GM12878 (cell line): ENCODE results near the gene YRDC. TPM values are rescaled to one million over a fixed set of nuclear protein-coding genes. Genes with fewer than 3 reads are reported as not detected.

Source experiments
- ATAC-seq: fragments of 200-7000 bp; cut with Tn5 transposase; 3 replicates; pipeline ENCODE4 v1.9.1; 2020; ENCODE audit warnings: mild to moderate bottlenecking, moderate library complexity
- BruUV-seq: library from RNA; stranded (reverse); fragments of 400-500 nt; replicated peaks from 2 replicates; lab custom pipeline; 2021; lab: Mats Ljungman, UMichigan
- CTCF ChIA-PET: fragments of 300-600 bp; sonication (Branson Sonifier 250); formaldehyde crosslinking; extraction: SDS; loops from one replicate; lab custom pipeline; 2021; ENCODE audit warnings: inconsistent platforms; lab: Yijun Ruan, JAX
- POLR2A ChIA-PET: fragments of 350-600 bp; formaldehyde crosslinking; extraction: SDS; loops from one replicate; lab custom pipeline; 2021; ENCODE audit warnings: inconsistent platforms; lab: Charles Lee
- RAD21 ChIA-PET: fragments of 300-600 bp; sonication (Branson Sonifier 250); formaldehyde crosslinking; loops from one replicate; lab custom pipeline; 2023; ENCODE audit warnings: antibody characterized with exemption; ENCODE audit not compliant: unreplicated experiment; lab: Charles Lee
- SMC1A ChIA-PET: fragments of 300-600 bp; sonication (Branson Sonifier 250); formaldehyde crosslinking; loops from one replicate; lab custom pipeline; 2023; ENCODE audit not compliant: unreplicated experiment, uncharacterized antibody; lab: Charles Lee
- DNase-seq: peaks from one replicate; pipeline ENCODE4 v3.0.0-alpha.2; 2011; ENCODE audit warnings: low read depth, low spot score
- FAIRE-seq: peaks from 3 replicates; lab custom pipeline; 2011; peaks lifted over from hg19 to GRCh38; lab: Jason Lieb, UNC
- H2AFZ ChIP-seq: 2 replicates; pipeline ENCODE4 v1.6.0; 2011; ENCODE audit warnings: low read depth, low read length, control low read depth; ENCODE audit not compliant: control insufficient read depth
- H3K27ac ChIP-seq: 2 replicates; pipeline ENCODE4 v1.5.1; 2011; ENCODE audit warnings: control low read depth; ENCODE audit not compliant: control insufficient read depth, insufficient read depth
- H3K27me3 ChIP-seq, 2 experiments: replicated peaks in 1 of 2; 2 replicates each; pipeline versions ENCODE4 v1.6.0 to v1.6.1; 2011; ENCODE audit warnings: low read length in 1 of 2; ENCODE audit not compliant: control insufficient read depth in 2 of 2, insufficient read depth in 2 of 2
- H3K36me3 ChIP-seq, 2 experiments: 2 replicates each; pipeline ENCODE4 v1.5.1; 2011; ENCODE audit warnings: low read length in 1 of 2; ENCODE audit not compliant: control insufficient read depth in 2 of 2, insufficient read depth in 2 of 2
- H3K4me1 ChIP-seq: 2 replicates; pipeline ENCODE4 v1.6.1; 2011; ENCODE audit warnings: mild to moderate bottlenecking, low read length, moderate library complexity, mixed read lengths; ENCODE audit not compliant: control insufficient read depth, insufficient read depth
- H3K4me2 ChIP-seq: 2 replicates; pipeline ENCODE4 v1.6.0; 2011; ENCODE audit warnings: control low read depth; ENCODE audit not compliant: control insufficient read depth, insufficient read depth
- H3K4me3 ChIP-seq: fragments of 200-600 bp; sonication (generic); 2 replicates; pipeline ENCODE4 v1.5.1; 2016
- H3K79me2 ChIP-seq: 2 replicates; pipeline ENCODE4 v1.6.0; 2011; ENCODE audit warnings: low read length; ENCODE audit not compliant: control insufficient read depth, insufficient read depth
- H3K9ac ChIP-seq: 2 replicates; pipeline ENCODE4 v1.8.0; 2011; ENCODE audit warnings: low read length, control low read depth, mixed read lengths; ENCODE audit not compliant: control insufficient read depth, insufficient read depth
- H3K9me3 ChIP-seq: replicated peaks from 3 replicates; pipeline ENCODE4 v1.5.1; 2011; ENCODE audit warnings: mild to moderate bottlenecking, low read length; ENCODE audit not compliant: control insufficient read depth, insufficient read depth
- H4K20me1 ChIP-seq: 2 replicates; pipeline ENCODE4 v1.6.0; 2011; ENCODE audit not compliant: control insufficient read depth, insufficient read depth
- CREB1 ChIP-seq: IDR thresholded peaks from 2 replicates; pipeline ENCODE4 v1.6.1; 2012; ENCODE audit warnings: low read depth, mild to moderate bottlenecking, inconsistent platforms
- FOXK2 ChIP-seq: fragments of 450-650 bp; IDR thresholded peaks from 2 replicates; pipeline ENCODE4 v1.6.1; 2017; ENCODE audit warnings: mild to moderate bottlenecking, moderate library complexity
- IKZF2 ChIP-seq, 2 experiments: fragments of 450-650 bp; IDR thresholded peaks; 2 replicates each; pipeline ENCODE4 v1.6.1; 2017; ENCODE audit warnings: mild to moderate bottlenecking in 2 of 2, moderate library complexity in 2 of 2
- JUND ChIP-seq: IDR thresholded peaks from 2 replicates; pipeline ENCODE4 v1.6.1; 2012; ENCODE audit warnings: low read depth, mild to moderate bottlenecking, low read length, improper control_type of control experiment, moderate library complexity
- SMARCA5 ChIP-seq: fragments of 450-650 bp; IDR thresholded peaks from 2 replicates; pipeline ENCODE4 v1.6.1; 2017; ENCODE audit warnings: mild to moderate bottlenecking
- SPI1 ChIP-seq: IDR thresholded peaks from 2 replicates; pipeline ENCODE4 v1.6.1; 2011; ENCODE audit warnings: low read depth, mild to moderate bottlenecking, low read length, moderate library complexity, borderline replicate concordance; ENCODE audit not compliant: insufficient read depth
- SRF ChIP-seq, 2 experiments: IDR thresholded peaks; 2 replicates each; pipeline ENCODE4 v1.6.1; 2011; ENCODE audit warnings: low read depth in 2 of 2, low read length in 2 of 2, mild to moderate bottlenecking in 1 of 2, moderate library complexity in 1 of 2
- TAF1 ChIP-seq: IDR thresholded peaks from 2 replicates; pipeline ENCODE4 v1.6.1; 2011; ENCODE audit warnings: mild to moderate bottlenecking, low read depth, low read length, borderline replicate concordance
- ZNF384 ChIP-seq: IDR thresholded peaks from 2 replicates; pipeline ENCODE4 v1.6.1; 2012; ENCODE audit warnings: low read depth, mild to moderate bottlenecking, low read length, improper control_type of control experiment, borderline replicate concordance
- WGBS: methylation state at CpG from one replicate; pipeline ENCODE4 v1.1.6; 2016; ENCODE audit warnings: low lambda C conversion rate; ENCODE audit not compliant: insufficient replicate concordance, insufficient coverage; ENCODE audit errors: missing lambda C conversion rate; 5-methylcytosine and 5-hydroxymethylcytosine counted together
- in situ Hi-C: fragments of 300-500 bp; cut with MboI; formaldehyde crosslinking; loops from 9 replicates; pipeline ENCODE4 v1.14.3; 2018; ENCODE audit warnings: mixed read lengths
- intact Hi-C: fragments of 100-400 bp; cut with micrococcal nuclease; formaldehyde crosslinking; loops from one replicate; pipeline ENCODE4 v1.14.2; 2022; ENCODE audit not compliant: unreplicated experiment
- polyA plus RNA-seq, 11 experiments: library from polyadenylated mRNA; depleted of rRNA in 4 of 11; unstranded in 6 of 11; stranded (reverse) in 5 of 11; fragments of >200 nt; fragmentation: Nextera tagmentation in 4 of 11; fragmentation: Illumina TruSeq in 1 of 11; extraction: Ambion mirVana in 4 of 11; extraction: Trizol in 1 of 11; gene quantifications; 1 replicate in 1 of 11; 2 replicates in 10 of 11; pipeline versions ENCODE4 v1.2.1 to v1.2.3, GENCODE V29; 2011 to 2016; ENCODE audit warnings: inconsistent platforms in 2 of 11, missing spikeins in 2 of 11, low read depth in 1 of 11
- total RNA-seq, 4 experiments: library from RNA; depleted of rRNA in 3 of 4; stranded (reverse); fragments of >200 nt in 3 of 4; fragmentation: Illumina TruSeq in 1 of 4; extraction: Trizol in 1 of 4; gene quantifications; 2 replicates each; pipeline versions ENCODE4 v1.2.1 to v1.2.3, GENCODE V29; 2013 to 2021
- TF ChIP-seq, protein P1 (sequence below): IDR thresholded peaks from 2 replicates; pipeline ENCODE4 v1.6.1; 2011; ENCODE audit warnings: low read depth, low read length, improper control_type of control experiment, borderline replicate concordance
- TF ChIP-seq, protein P2 (sequence below): fragments of 450-650 bp; IDR thresholded peaks from 2 replicates; pipeline ENCODE4 v1.6.1; 2018; ENCODE audit warnings: borderline replicate concordance, mild to moderate bottlenecking; ENCODE audit not compliant: partially characterized antibody
- TF ChIP-seq, protein P3 (sequence below): IDR thresholded peaks from 2 replicates; pipeline ENCODE4 v1.6.1; 2012; ENCODE audit warnings: improper control_type of control experiment, low read depth, low read length; ENCODE audit not compliant: insufficient replicate concordance
- TF ChIP-seq, protein P4 (sequence below): fragments of 450-650 bp; conservative IDR thresholded peaks from 2 replicates; pipeline ENCODE4 v1.6.1; 2017; ENCODE audit warnings: mild to moderate bottlenecking, moderate library complexity

The YRDC gene
- total and polyA plus RNA-seq, 10 of the 15 experiments (the other 5 are each of a cell fraction or from before 2014, with no cell fraction given), result 2.9 to 36.2 (median 19.3) TPM

DNA sequence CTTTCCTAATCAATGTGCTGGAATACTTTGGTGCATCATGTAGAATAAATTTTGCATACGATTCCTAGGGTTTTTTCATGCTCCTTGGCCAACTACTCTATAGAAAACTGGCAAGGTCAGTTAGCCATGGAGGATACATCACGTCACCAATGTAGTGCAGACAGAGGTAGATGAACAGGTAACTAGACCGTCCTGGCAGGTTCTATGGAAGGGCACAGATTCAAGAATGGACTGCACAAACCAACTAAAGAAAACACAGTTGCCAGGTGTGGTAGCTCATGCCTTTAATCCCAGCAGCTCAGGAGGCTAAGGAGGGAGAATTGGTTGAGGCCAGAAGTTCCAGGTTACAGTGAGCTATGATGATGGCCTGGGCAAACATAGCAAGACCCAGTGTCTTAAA is 41.5 kb upstream of the YRDC start:
- Histone ChIP-seq H3K4me3 (no peak overlapping the region), H4K20me1 (no peaks in the 10 kb centered on the region), H3K4me2 (no peak overlapping the region), H3K27me3 (no peaks in the 10 kb centered on the region), H3K4me1 (peaks cover 10% of the 10 kb centered on the region), H3K9ac (no peak overlapping the region), H3K9me3 (no peaks in the 10 kb centered on the region), H3K36me3 (peaks cover 0 to 8% of the 10 kb centered on the region in 2 experiments; a peak in 3 of 4 replicates), H3K27ac (no peak overlapping the region), H2AFZ (no peak overlapping the region), H3K79me2 (peaks cover 59% of the 10 kb centered on the region)
- no peak for ATAC-seq
- no TSS peak for BruUV-seq
- intact Hi-C loops, result no loop called here
- FAIRE-seq, result no peak
- ChIA-PET CTCF (interaction anchor here (0.7 to 2.9 kb wide), 2 partner anchors 11 to 12 kb away, joined by 3 to 18 read pairs; partner anchors contain the start of gene MTF1), POLR2A (interaction anchor here (0.7 kb wide), 1 partner anchor 43 kb away, joined by 4 read pairs; no protein-coding TSS in a partner anchor), SMC1A (interaction anchor here (0.7 to 1.6 kb wide), 2 partner anchors 10 to 141 kb away, joined by 3 to 4 read pairs; partner anchors contain the start of gene MTF1), RAD21 (interaction anchor here (2.3 kb wide), 1 partner anchor 10 kb away, joined by 12 read pairs; the partner anchor contains the start of gene MTF1)
- in situ Hi-C loops, result no loop called here
- 97% methylated on average over 3 of the region's 3 CpGs for WGBS
- DNase-seq, result no peak
- TF ChIP-seq, protein P1, sequence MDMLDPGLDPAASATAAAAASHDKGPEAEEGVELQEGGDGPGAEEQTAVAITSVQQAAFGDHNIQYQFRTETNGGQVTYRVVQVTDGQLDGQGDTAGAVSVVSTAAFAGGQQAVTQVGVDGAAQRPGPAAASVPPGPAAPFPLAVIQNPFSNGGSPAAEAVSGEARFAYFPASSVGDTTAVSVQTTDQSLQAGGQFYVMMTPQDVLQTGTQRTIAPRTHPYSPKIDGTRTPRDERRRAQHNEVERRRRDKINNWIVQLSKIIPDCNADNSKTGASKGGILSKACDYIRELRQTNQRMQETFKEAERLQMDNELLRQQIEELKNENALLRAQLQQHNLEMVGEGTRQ, result no peak
- TF ChIP-seq, protein P2, sequence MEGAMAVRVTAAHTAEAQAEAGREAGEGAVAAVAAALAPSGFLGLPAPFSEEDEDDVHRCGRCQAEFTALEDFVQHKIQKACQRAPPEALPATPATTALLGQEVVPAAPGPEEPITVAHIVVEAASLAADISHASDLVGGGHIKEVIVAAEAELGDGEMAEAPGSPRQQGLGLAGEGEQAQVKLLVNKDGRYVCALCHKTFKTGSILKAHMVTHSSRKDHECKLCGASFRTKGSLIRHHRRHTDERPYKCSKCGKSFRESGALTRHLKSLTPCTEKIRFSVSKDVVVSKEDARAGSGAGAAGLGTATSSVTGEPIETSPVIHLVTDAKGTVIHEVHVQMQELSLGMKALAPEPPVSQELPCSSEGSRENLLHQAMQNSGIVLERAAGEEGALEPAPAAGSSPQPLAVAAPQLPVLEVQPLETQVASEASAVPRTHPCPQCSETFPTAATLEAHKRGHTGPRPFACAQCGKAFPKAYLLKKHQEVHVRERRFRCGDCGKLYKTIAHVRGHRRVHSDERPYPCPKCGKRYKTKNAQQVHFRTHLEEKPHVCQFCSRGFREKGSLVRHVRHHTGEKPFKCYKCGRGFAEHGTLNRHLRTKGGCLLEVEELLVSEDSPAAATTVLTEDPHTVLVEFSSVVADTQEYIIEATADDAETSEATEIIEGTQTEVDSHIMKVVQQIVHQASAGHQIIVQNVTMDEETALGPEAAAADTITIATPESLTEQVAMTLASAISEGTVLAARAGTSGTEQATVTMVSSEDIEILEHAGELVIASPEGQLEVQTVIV, result no peak
- TF ChIP-seq TAF1 (no peak), SPI1 (no peak), CREB1 (no peak), SMARCA5 (no peak), SRF (IDR thresholded peaks at IDR 0.05; ENCODE audit: low read depth in 2 of 2, low read length in 2 of 2) (no peak), IKZF2 (IDR thresholded peaks at IDR 0.05) (no peak), FOXK2 (no peak), ZNF384 (no peak), JUND (no peak)
- TF ChIP-seq, protein P3, sequence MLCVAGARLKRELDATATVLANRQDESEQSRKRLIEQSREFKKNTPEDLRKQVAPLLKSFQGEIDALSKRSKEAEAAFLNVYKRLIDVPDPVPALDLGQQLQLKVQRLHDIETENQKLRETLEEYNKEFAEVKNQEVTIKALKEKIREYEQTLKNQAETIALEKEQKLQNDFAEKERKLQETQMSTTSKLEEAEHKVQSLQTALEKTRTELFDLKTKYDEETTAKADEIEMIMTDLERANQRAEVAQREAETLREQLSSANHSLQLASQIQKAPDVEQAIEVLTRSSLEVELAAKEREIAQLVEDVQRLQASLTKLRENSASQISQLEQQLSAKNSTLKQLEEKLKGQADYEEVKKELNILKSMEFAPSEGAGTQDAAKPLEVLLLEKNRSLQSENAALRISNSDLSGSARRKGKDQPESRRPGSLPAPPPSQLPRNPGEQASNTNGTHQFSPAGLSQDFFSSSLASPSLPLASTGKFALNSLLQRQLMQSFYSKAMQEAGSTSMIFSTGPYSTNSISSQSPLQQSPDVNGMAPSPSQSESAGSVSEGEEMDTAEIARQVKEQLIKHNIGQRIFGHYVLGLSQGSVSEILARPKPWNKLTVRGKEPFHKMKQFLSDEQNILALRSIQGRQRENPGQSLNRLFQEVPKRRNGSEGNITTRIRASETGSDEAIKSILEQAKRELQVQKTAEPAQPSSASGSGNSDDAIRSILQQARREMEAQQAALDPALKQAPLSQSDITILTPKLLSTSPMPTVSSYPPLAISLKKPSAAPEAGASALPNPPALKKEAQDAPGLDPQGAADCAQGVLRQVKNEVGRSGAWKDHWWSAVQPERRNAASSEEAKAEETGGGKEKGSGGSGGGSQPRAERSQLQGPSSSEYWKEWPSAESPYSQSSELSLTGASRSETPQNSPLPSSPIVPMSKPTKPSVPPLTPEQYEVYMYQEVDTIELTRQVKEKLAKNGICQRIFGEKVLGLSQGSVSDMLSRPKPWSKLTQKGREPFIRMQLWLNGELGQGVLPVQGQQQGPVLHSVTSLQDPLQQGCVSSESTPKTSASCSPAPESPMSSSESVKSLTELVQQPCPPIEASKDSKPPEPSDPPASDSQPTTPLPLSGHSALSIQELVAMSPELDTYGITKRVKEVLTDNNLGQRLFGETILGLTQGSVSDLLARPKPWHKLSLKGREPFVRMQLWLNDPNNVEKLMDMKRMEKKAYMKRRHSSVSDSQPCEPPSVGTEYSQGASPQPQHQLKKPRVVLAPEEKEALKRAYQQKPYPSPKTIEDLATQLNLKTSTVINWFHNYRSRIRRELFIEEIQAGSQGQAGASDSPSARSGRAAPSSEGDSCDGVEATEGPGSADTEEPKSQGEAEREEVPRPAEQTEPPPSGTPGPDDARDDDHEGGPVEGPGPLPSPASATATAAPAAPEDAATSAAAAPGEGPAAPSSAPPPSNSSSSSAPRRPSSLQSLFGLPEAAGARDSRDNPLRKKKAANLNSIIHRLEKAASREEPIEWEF, result no peak
- TF ChIP-seq, protein P4, sequence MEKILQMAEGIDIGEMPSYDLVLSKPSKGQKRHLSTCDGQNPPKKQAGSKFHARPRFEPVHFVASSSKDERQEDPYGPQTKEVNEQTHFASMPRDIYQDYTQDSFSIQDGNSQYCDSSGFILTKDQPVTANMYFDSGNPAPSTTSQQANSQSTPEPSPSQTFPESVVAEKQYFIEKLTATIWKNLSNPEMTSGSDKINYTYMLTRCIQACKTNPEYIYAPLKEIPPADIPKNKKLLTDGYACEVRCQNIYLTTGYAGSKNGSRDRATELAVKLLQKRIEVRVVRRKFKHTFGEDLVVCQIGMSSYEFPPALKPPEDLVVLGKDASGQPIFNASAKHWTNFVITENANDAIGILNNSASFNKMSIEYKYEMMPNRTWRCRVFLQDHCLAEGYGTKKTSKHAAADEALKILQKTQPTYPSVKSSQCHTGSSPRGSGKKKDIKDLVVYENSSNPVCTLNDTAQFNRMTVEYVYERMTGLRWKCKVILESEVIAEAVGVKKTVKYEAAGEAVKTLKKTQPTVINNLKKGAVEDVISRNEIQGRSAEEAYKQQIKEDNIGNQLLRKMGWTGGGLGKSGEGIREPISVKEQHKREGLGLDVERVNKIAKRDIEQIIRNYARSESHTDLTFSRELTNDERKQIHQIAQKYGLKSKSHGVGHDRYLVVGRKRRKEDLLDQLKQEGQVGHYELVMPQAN, result no peak
